HepG2 (cell line): ENCODE measurements around the gene RAC2. TPM values are rescaled to one million over a fixed set of nuclear protein-coding genes. Genes with fewer than 3 reads are reported as not detected.
A peak's percentile ranks its signal among the peaks of the same experiment; 100 is the strongest.

Source experiments
- ATAC-seq: fragments of 200-7000 bp; cut with Tn5 transposase; 3 replicates; pipeline ENCODE4 v1.9.1; 2020; ENCODE audit warnings: mild to moderate bottlenecking, moderate library complexity
- BruUV-seq: library from RNA; stranded (reverse); fragments of 400-500 nt; replicated peaks from 2 replicates; lab custom pipeline; 2021; lab: Mats Ljungman, UMichigan
- CTCF ChIA-PET: fragments of 300-600 bp; formaldehyde crosslinking; extraction: SDS; loops from one replicate; lab custom pipeline; 2021; ENCODE audit warnings: low total read pairs, inconsistent platforms, low intra/inter-chr PET ratio; lab: Yijun Ruan, JAX
- POLR2A ChIA-PET: fragments of 350-600 bp; sonication (Branson Sonifier 250); formaldehyde crosslinking; loops from one replicate; lab custom pipeline; 2020; ENCODE audit warnings: antibody characterized with exemption, inconsistent platforms; lab: Yijun Ruan, JAX
- DNase-seq: peaks from one replicate; pipeline ENCODE4 v3.0.0-alpha.2; 2015; ENCODE audit warnings: low spot score
- FAIRE-seq: peaks from 3 replicates; lab custom pipeline; 2011; peaks lifted over from hg19 to GRCh38; lab: Jason Lieb, UNC
- H2AFZ ChIP-seq: one replicate; pipeline ENCODE4 v1.6.1; 2011; ENCODE audit warnings: low read length, inconsistent platforms
- H3K27ac ChIP-seq: fragments of 300-600 bp; 3 replicates; pipeline ENCODE4 v1.8.0; 2011; ENCODE audit warnings: mixed run types, mild to moderate bottlenecking, mixed read lengths, low read length, inconsistent platforms; ENCODE audit not compliant: insufficient read depth; ENCODE audit errors: extremely low read length
- H3K27me3 ChIP-seq, 2 experiments: fragments of 200-600 bp in 1 of 2; 2 replicates in 1 of 2; 3 replicates in 1 of 2; pipeline versions ENCODE4 v1.6.0 to v1.8.0; 2011; ENCODE audit warnings: low read length in 2 of 2, mild to moderate bottlenecking in 2 of 2, moderate library complexity in 2 of 2, inconsistent platforms in 1 of 2; ENCODE audit not compliant: insufficient read depth in 2 of 2, control insufficient read depth in 1 of 2
- H3K36me3 ChIP-seq, 2 experiments: fragments of 200-600 bp in 1 of 2; replicated peaks in 1 of 2; 2 replicates in 1 of 2; 3 replicates in 1 of 2; pipeline versions ENCODE4 v1.5.1 to v1.8.0; 2011; ENCODE audit warnings: low read length in 2 of 2, inconsistent platforms in 1 of 2; ENCODE audit not compliant: insufficient read depth in 2 of 2, control insufficient read depth in 1 of 2
- H3K4me1 ChIP-seq: 2 replicates; pipeline ENCODE4 v1.5.1; 2012; ENCODE audit warnings: low read length, inconsistent platforms; ENCODE audit not compliant: insufficient read depth
- H3K4me2 ChIP-seq: 2 replicates; pipeline ENCODE4 v1.6.0; 2011; ENCODE audit warnings: low read depth, low read length, inconsistent platforms
- H3K4me3 ChIP-seq, 3 experiments: fragments of 200-600 bp in 1 of 3; sonication (generic), shearing (Covaris generic) in 1 of 3; replicated peaks in 1 of 3; 2 replicates each; pipeline ENCODE4 v1.5.1; 2011 to 2016; ENCODE audit warnings: low read length in 3 of 3, inconsistent platforms in 2 of 3, low read depth in 2 of 3, mild to moderate bottlenecking in 2 of 3, control low read depth in 1 of 3, mixed read lengths in 1 of 3; ENCODE audit not compliant: insufficient read depth in 1 of 3
- H3K79me2 ChIP-seq: one replicate; pipeline ENCODE4 v1.6.1; 2011; ENCODE audit warnings: low read length, inconsistent platforms; ENCODE audit not compliant: insufficient read depth
- H3K9ac ChIP-seq: 2 replicates; pipeline ENCODE4 v1.6.0; 2011; ENCODE audit warnings: mild to moderate bottlenecking, low read depth, low read length, inconsistent platforms; ENCODE audit not compliant: insufficient read depth
- H3K9me3 ChIP-seq: 2 replicates; pipeline ENCODE4 v1.5.1; 2012; ENCODE audit warnings: mild to moderate bottlenecking, low read length
- H4K20me1 ChIP-seq: 2 replicates; pipeline ENCODE4 v1.6.0; 2011; ENCODE audit warnings: inconsistent platforms, mild to moderate bottlenecking, low read length, moderate library complexity; ENCODE audit not compliant: insufficient read depth
- ATF7 ChIP-seq, 2 experiments: fragments of 450-650 bp in 1 of 2; sonication (generic) in 1 of 2; formaldehyde crosslinking in 1 of 2; IDR thresholded peaks; 2 replicates each; pipeline versions ENCODE4 v1.4.0 to v1.6.1; 2016 to 2020; ENCODE audit warnings: antibody characterized with exemption in 1 of 2, mild to moderate bottlenecking in 1 of 2, missing genetic modification reagents in 1 of 2
- TRAFD1 ChIP-seq: sonication (generic); formaldehyde crosslinking; IDR thresholded peaks from 2 replicates; pipeline ENCODE4 v1.5.1; 2020; ENCODE audit warnings: missing genetic modification reagents, mild to moderate bottlenecking, borderline replicate concordance
- ZBTB40 ChIP-seq, 2 experiments: fragments of 450-650 bp in 1 of 2; sonication (generic) in 1 of 2; formaldehyde crosslinking in 1 of 2; IDR thresholded peaks; 2 replicates each; pipeline versions ENCODE4 v1.6.1 to v1.8.0; 2016 to 2022; ENCODE audit warnings: antibody characterized with exemption in 1 of 2, mild to moderate bottlenecking in 1 of 2, missing genetic modification reagents in 1 of 2
- ZNF207 ChIP-seq: fragments of 450-650 bp; IDR thresholded peaks from 2 replicates; pipeline ENCODE4 v1.6.1; 2016; ENCODE audit warnings: antibody characterized with exemption, borderline replicate concordance
- ZNF543 ChIP-seq: sonication (generic); formaldehyde crosslinking; IDR thresholded peaks from 2 replicates; pipeline ENCODE4 v1.4.0; 2020; ENCODE audit warnings: mild to moderate bottlenecking, missing genetic modification reagents
- WGBS: methylation state at CpG from one replicate; pipeline ENCODE4 v1.1.6; 2017; ENCODE audit warnings: low lambda C conversion rate; 5-methylcytosine and 5-hydroxymethylcytosine counted together
- in situ Hi-C: cut with HindIII; loops from 2 replicates; pipeline ENCODE4 v1.10.0; 2017; ENCODE audit warnings: low pct_unique_long_range_greater_than_20kb; ENCODE audit not compliant: extremely low pct_ligation_motif_present
- intact Hi-C: fragments of 100-400 bp; cut with micrococcal nuclease; formaldehyde crosslinking; loops from one replicate; pipeline ENCODE4 v1.10.0; 2022; ENCODE audit not compliant: unreplicated experiment
- polyA plus RNA-seq, 8 experiments: library from polyadenylated mRNA; depleted of rRNA in 3 of 8; stranded (reverse) in 7 of 8; unstranded in 1 of 8; fragments of >200 nt; fragmentation: Illumina TruSeq in 4 of 8; extraction: Trizol in 4 of 8; gene quantifications; 2 replicates each; pipeline versions ENCODE4 v1.2.1 to v1.2.3, GENCODE V29; 2011 to 2016; ENCODE audit warnings: low read depth in 4 of 8, missing spikeins in 1 of 8, mixed read lengths in 1 of 8; ENCODE audit not compliant: insufficient read depth in 1 of 8
- total RNA-seq, 5 experiments: library from RNA; depleted of rRNA; stranded (reverse); fragments of >200 nt; fragmentation: Illumina TruSeq; extraction: Trizol; gene quantifications; 2 replicates each; pipeline ENCODE4 v1.2.3, GENCODE V29; 2016; ENCODE audit warnings: low read depth in 1 of 5

RAC2 gene
- total and polyA plus RNA-seq, 2 of the 13 experiments (the other 11 are each of a cell fraction or from before 2014, with no cell fraction given), result 0.73 TPM; not detected in 1

- BruUV-seq, result no TSS peak
- Histone ChIP-seq H3K9me3 (no peaks in the 10 kb centered on the region), H3K4me1 (peaks cover 36% of the 10 kb centered on the region), H3K27me3 (peaks cover 4 to 39% of the 10 kb centered on the region in 2 experiments), H3K4me3 (peak overlapping the region in 1 of 3 experiments; percentile 53; a peak in 1 of 6 replicates), H2AFZ (no peak overlapping the region), H3K79me2 (no peaks in the 10 kb centered on the region), H3K27ac (no peak overlapping the region), H4K20me1 (no peaks in the 10 kb centered on the region), H3K9ac (no peak overlapping the region; the same call in 1 of the 2 replicates), H3K36me3 (no peaks in the 10 kb centered on the region), H3K4me2 (peak overlapping the region; percentile 87)
- ATAC-seq (no peak), DNase-seq (no peak), FAIRE-seq (no peak)
- 33% methylated on average over 3 of the region's 3 CpGs for WGBS
- POLR2A ChIA-PET, result interaction anchor here (2.0 to 2.4 kb wide), 2 partner anchors 19 to 22 kb away, joined by 14 to 22 read pairs; no protein-coding TSS in a partner anchor
- intact Hi-C loops, result loop anchor here (1.0 kb wide), 1 partner anchor 20 kb away; no protein-coding TSS in a partner anchor
- in situ Hi-C loops, result no loop called here
- TF ChIP-seq ZNF207 (no peak), TRAFD1 (CRISPR knock-in tag) (no peak), ZNF543 (CRISPR knock-in tag) (0 out of 2 replicates have a peak, but pooled peaks have one; percentile 7)
- TF ChIP-seq, all 625 proteins: peak for 1
- CTCF ChIA-PET, result no interaction called here
These were observed 66.3 kb downstream of the RAC2 start for GRCh38 chr22:37177755-37178154.

- no peaks in the 10 kb centered on the region for H3K36me3 ChIP-seq
- no peak overlapping the region for H3K4me2 ChIP-seq
- DNase-seq, result no peak
- ATAC-seq, result no peak
- no TSS peak for BruUV-seq
- no peak overlapping the region for H3K27ac ChIP-seq
- no peaks in the 10 kb centered on the region for H3K9me3 ChIP-seq
- no peak overlapping the region for H3K4me3 ChIP-seq
- TF ChIP-seq ATF7 (IDR thresholded peaks at IDR 0.05) (0 out of 2 replicates have a peak, but pooled peaks have one; percentile 19), ATF7 (CRISPR knock-in tag; IDR thresholded peaks at IDR 0.05) (no peak), ZBTB40 (IDR thresholded peaks at IDR 0.05) (no peak), ZBTB40 (CRISPR knock-in tag; IDR thresholded peaks at IDR 0.05) (no peak)
- TF ChIP-seq, all 625 proteins: peak for 1
- intact Hi-C loops, result no loop called here
- no peak for FAIRE-seq
- Histone ChIP-seq H3K9ac (no peak overlapping the region), H3K79me2 (no peaks in the 10 kb centered on the region), H3K4me1 (peaks cover 36% of the 10 kb centered on the region), H4K20me1 (no peaks in the 10 kb centered on the region), H3K27me3 (peaks cover 4 to 39% of the 10 kb centered on the region in 2 experiments), H2AFZ (no peak overlapping the region)
- ChIA-PET CTCF (no interaction called here), POLR2A (interaction anchor here (2.4 kb wide), 1 partner anchor 20 kb away, joined by 22 read pairs; no protein-coding TSS in a partner anchor)
- in situ Hi-C loops, result no loop called here
- 46% methylated on average over 5 of the region's 5 CpGs for WGBS
These were observed 66.8 kb downstream of the RAC2 start for GRCh38 chr22:37177221-37177620.
